22Rv1 (cell line): ENCODE results near the gene VWF.

Source experiments
- CTCF ChIP-seq: fragments of 450-650 bp; IDR thresholded peaks from 2 replicates; pipeline ENCODE4 v1.5.1; 2017; ENCODE audit warnings: mild to moderate bottlenecking
- ZFX ChIP-seq: fragments of 450-650 bp; IDR thresholded peaks from 2 replicates; pipeline ENCODE4 v1.6.1; 2017; ENCODE audit warnings: antibody characterized with exemption, borderline replicate concordance

GRCh38 chr12:6115389-6115788 is 9.1 kb downstream of the VWF start:
- no peak for TF ChIP-seq CTCF
- TF ChIP-seq ZFX = no peak
